SK-N-SH (cell line): ENCODE data around the gene SLFNL1. TPM values are rescaled to one million over a fixed set of nuclear protein-coding genes. Genes with fewer than 3 reads are reported as not detected.

Experiments used
- CTCF ChIA-PET: fragments of 300-600, 350-600 bp; formaldehyde crosslinking; extraction: SDS; loops from one replicate; lab custom pipeline; 2021; lab: Yijun Ruan, JAX
- POLR2A ChIA-PET: fragments of 350-600 bp; sonication (Branson Sonifier 250); formaldehyde crosslinking; extraction: SDS; loops from one replicate; lab custom pipeline; 2020; ENCODE audit warnings: antibody characterized with exemption, inconsistent platforms; lab: Yijun Ruan, JAX
- DNase-seq: peaks from one replicate; pipeline ENCODE4 v3.0.0; 2012
- H2AFZ ChIP-seq: fragments of 200-600 bp; sonication (generic); 2 replicates; pipeline ENCODE4 v1.8.1; 2016; ENCODE audit warnings: antibody characterized with exemption, mild to moderate bottlenecking, low read depth
- H3F3A ChIP-seq: fragments of 200-600 bp; sonication (generic); replicated peaks from 2 replicates; pipeline ENCODE3; 2016; ENCODE audit warnings: antibody characterized with exemption, mild to moderate bottlenecking; ENCODE audit not compliant: insufficient read depth
- H3K27ac ChIP-seq, 2 experiments: fragments of 200-500 bp in 1 of 2; fragments of 200-600 bp in 1 of 2; sonication (Bioruptor generic) in 1 of 2; sonication (generic), shearing (Covaris generic) in 1 of 2; 2 replicates each; pipeline versions ENCODE4 v1.5.1 to v1.6.1; 2014 to 2016; ENCODE audit warnings: low read depth in 2 of 2, inconsistent platforms in 1 of 2, low read length in 1 of 2, mild to moderate bottlenecking in 1 of 2, mixed read lengths in 1 of 2
- H3K27me3 ChIP-seq: fragments of 200-600 bp; sonication (generic), shearing (Covaris generic); 2 replicates; pipeline ENCODE4 v1.6.1; 2016; ENCODE audit warnings: mixed run types; ENCODE audit not compliant: insufficient read depth
- H3K36me3 ChIP-seq, 2 experiments: fragments of 200-500 bp in 1 of 2; fragments of 200-600 bp in 1 of 2; sonication (Bioruptor generic) in 1 of 2; sonication (generic) in 1 of 2; replicated peaks in 1 of 2; 2 replicates each; pipeline versions ENCODE3 to v1.5.1; 2014 to 2016; ENCODE audit warnings: low read length in 1 of 2, mild to moderate bottlenecking in 1 of 2; ENCODE audit not compliant: insufficient read depth in 2 of 2, control insufficient read depth in 1 of 2
- H3K4me1 ChIP-seq, 2 experiments: fragments of 200-500 bp in 1 of 2; fragments of 200-600 bp in 1 of 2; sonication (Bioruptor generic) in 1 of 2; sonication (generic), shearing (Covaris generic) in 1 of 2; 2 replicates each; pipeline versions ENCODE4 v1.5.1 to v1.6.1; 2014 to 2016; ENCODE audit warnings: low read depth in 1 of 2, low read length in 1 of 2, mixed run types in 1 of 2; ENCODE audit not compliant: insufficient read depth in 2 of 2, control insufficient read depth in 1 of 2
- H3K4me2 ChIP-seq: fragments of 200-600 bp; sonication (generic), shearing (Covaris generic); 2 replicates; pipeline ENCODE4 v1.6.1; 2017; ENCODE audit warnings: mixed run types
- H3K4me3 ChIP-seq, 2 experiments: fragments of 200-500 bp in 1 of 2; fragments of 200-600 bp in 1 of 2; sonication (Bioruptor generic) in 1 of 2; sonication (generic), shearing (Covaris generic) in 1 of 2; 2 replicates each; pipeline versions ENCODE4 v1.5.1 to v1.8.1; 2014 to 2016; ENCODE audit warnings: low read depth in 2 of 2, inconsistent platforms in 1 of 2, low read length in 1 of 2, mild to moderate bottlenecking in 1 of 2, mixed read lengths in 1 of 2, moderate library complexity in 1 of 2
- H3K79me2 ChIP-seq: fragments of 200-600 bp; sonication (generic); 2 replicates; pipeline ENCODE4 v1.8.1; 2017; ENCODE audit warnings: mild to moderate bottlenecking; ENCODE audit not compliant: insufficient read depth
- H3K9ac ChIP-seq: fragments of 200-600 bp; sonication (generic); 2 replicates; pipeline ENCODE4 v1.6.1; 2017; ENCODE audit warnings: mixed run types
- H3K9me2 ChIP-seq: fragments of 200-600 bp; sonication (generic); 2 replicates; pipeline ENCODE4 v1.6.1; 2017; ENCODE audit warnings: mixed run types
- H3K9me3 ChIP-seq: fragments of 200-600 bp; sonication (generic); 2 replicates; pipeline ENCODE4 v1.6.1; 2017; ENCODE audit warnings: mixed run types, mild to moderate bottlenecking, moderate library complexity
- H4K20me1 ChIP-seq: fragments of 200-600 bp; sonication (generic); 2 replicates; pipeline ENCODE4 v1.6.1; 2017; ENCODE audit warnings: mild to moderate bottlenecking, mixed run types; ENCODE audit not compliant: insufficient read depth
- FOSL2 ChIP-seq: IDR thresholded peaks from 2 replicates; pipeline ENCODE4 v1.4.0; 2012; ENCODE audit warnings: low read depth, mild to moderate bottlenecking, moderate library complexity, borderline replicate concordance
- FOXJ3 ChIP-seq: sonication (generic); formaldehyde crosslinking; IDR thresholded peaks from 2 replicates; pipeline ENCODE4 v1.5.1; 2020; ENCODE audit warnings: mild to moderate bottlenecking, missing genetic modification reagents
- FOXM1 ChIP-seq: IDR thresholded peaks from 2 replicates; pipeline ENCODE4 v1.4.0; 2012; ENCODE audit warnings: low read depth, mild to moderate bottlenecking
- GATA2 ChIP-seq: sonication (generic); formaldehyde crosslinking; IDR thresholded peaks from 2 replicates; pipeline ENCODE4 v1.5.0; 2020; ENCODE audit warnings: mild to moderate bottlenecking, missing genetic modification reagents
- MXI1 ChIP-seq: IDR thresholded peaks from 2 replicates; pipeline ENCODE4 v1.6.1; 2012; ENCODE audit warnings: mild to moderate bottlenecking, low read depth, low read length, improper control_type of control experiment
- NRF1 ChIP-seq: IDR thresholded peaks from 2 replicates; pipeline ENCODE4 v1.6.1; 2012; ENCODE audit warnings: low read depth, mild to moderate bottlenecking, low read length
- POLR2AphosphoS5 ChIP-seq: IDR thresholded peaks from 2 replicates; pipeline ENCODE4 v1.6.1; 2012; ENCODE audit warnings: low read depth, low read length
- RAD21 ChIP-seq: IDR thresholded peaks from 2 replicates; pipeline ENCODE4 v1.6.1; 2012; ENCODE audit warnings: mild to moderate bottlenecking, low read length
- SMC3 ChIP-seq: IDR thresholded peaks from 2 replicates; pipeline ENCODE4 v1.6.1; 2012; ENCODE audit warnings: low read depth, low read length, improper control_type of control experiment
- WGBS: methylation state at CpG from one replicate; pipeline ENCODE4 v1.1.6; 2017; ENCODE audit warnings: low lambda C conversion rate; 5-methylcytosine and 5-hydroxymethylcytosine counted together
- polyA plus RNA-seq, 3 experiments: library from polyadenylated mRNA; depleted of rRNA; stranded (reverse); fragments of >200 nt; gene quantifications; 2 replicates each; pipeline ENCODE4 v1.2.3, GENCODE V29; 2012
- TF ChIP-seq, protein P1 (sequence below): fragments of 150-350 bp; IDR thresholded peaks from 2 replicates; pipeline ENCODE4 v1.6.1; 2017; ENCODE audit warnings: antibody characterized with exemption, low read length, low read depth, borderline replicate concordance
- TF ChIP-seq, protein P2 (sequence below): IDR thresholded peaks from 2 replicates; pipeline ENCODE4 v1.4.0; 2012; ENCODE audit warnings: low read depth, borderline replicate concordance
- TF ChIP-seq, protein P3 (sequence below): IDR thresholded peaks from 2 replicates; pipeline ENCODE4 v1.4.0; 2012; ENCODE audit warnings: low read depth, borderline replicate concordance

The SLFNL1 gene
- polyA plus RNA-seq, 1 of the 3 experiments (the other 2 are of a cell fraction): 0.26 TPM

DNA sequence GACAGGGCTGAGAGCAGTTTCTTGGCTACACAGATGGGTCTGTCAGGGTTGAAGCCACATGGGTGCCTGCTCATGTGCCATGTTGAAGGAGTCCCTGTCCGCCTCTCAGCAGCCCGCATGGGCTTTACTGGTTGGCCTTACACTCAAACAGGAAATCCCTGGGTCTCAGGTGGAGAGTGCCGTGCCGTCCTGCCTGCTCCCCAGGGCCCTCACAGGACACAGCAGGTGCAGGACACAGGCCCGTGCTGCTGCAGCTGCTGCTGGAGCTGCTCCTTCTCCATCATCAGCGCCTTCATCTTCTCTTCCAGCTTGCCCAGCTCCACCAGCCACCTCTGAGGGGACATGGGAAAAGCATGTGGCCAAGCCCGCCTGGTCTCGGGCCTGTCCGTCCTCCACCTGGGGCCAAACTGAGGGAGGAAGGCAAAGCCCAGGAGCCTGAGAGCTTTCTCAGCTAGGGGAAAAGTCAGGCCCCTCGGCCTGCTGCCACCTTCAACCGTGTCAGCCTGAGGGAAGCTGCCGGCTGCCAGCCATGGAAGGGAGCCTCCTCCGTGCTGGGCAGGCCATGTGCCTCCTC is 5.5 kb downstream of the SLFNL1 start:
- ChIA-PET CTCF (interaction anchor here (1.1 to 1.6 kb wide), 2 partner anchors 11 to 65 kb away, joined by 3 to 6 read pairs; no protein-coding TSS in a partner anchor), POLR2A (no interaction called here)
- H3K36me3 ChIP-seq: peaks cover 22 to 51% of the 10 kb centered on the region in 2 experiments
- H3K9me2 ChIP-seq: no peaks in the 10 kb centered on the region
- H3F3A ChIP-seq: peaks cover 4% of the 10 kb centered on the region
- TF ChIP-seq RAD21: no peak
- no peaks in the 10 kb centered on the region for H4K20me1 ChIP-seq
- H3K79me2 ChIP-seq: no peaks in the 10 kb centered on the region
- DNase-seq: peak; percentile 15
- H3K4me3 ChIP-seq: no peak overlapping the region
- H3K9ac ChIP-seq: no peak overlapping the region
- no peaks in the 10 kb centered on the region for H3K9me3 ChIP-seq
- 91% methylated on average over 9 of the region's 13 CpGs for WGBS
- no peaks in the 10 kb centered on the region for H3K27me3 ChIP-seq
- no peak overlapping the region for H2AFZ ChIP-seq
- H3K4me2 ChIP-seq: no peak overlapping the region
- no peak overlapping the region for H3K27ac ChIP-seq
- H3K4me1 ChIP-seq: no peaks in the 10 kb centered on the region

GRCh38 chr1:41015281-41015896 is 6.1 kb downstream of the SLFNL1 start:
- Histone ChIP-seq H4K20me1 (no peaks in the 10 kb centered on the region), H2AFZ (no peak overlapping the region), H3F3A (peaks cover 3% of the 10 kb centered on the region), H3K4me2 (no peak overlapping the region), H3K27ac (no peak overlapping the region), H3K9ac (no peak overlapping the region), H3K4me1 (no peaks in the 10 kb centered on the region), H3K4me3 (no peak overlapping the region), H3K27me3 (no peaks in the 10 kb centered on the region), H3K79me2 (no peaks in the 10 kb centered on the region), H3K36me3 (peaks cover 28 to 57% of the 10 kb centered on the region in 2 experiments), H3K9me2 (no peaks in the 10 kb centered on the region), H3K9me3 (no peaks in the 10 kb centered on the region)
- WGBS: 90% methylated on average over 3 of the region's 5 CpGs
- POLR2A ChIA-PET: no interaction called here
- TF ChIP-seq, protein P1, sequence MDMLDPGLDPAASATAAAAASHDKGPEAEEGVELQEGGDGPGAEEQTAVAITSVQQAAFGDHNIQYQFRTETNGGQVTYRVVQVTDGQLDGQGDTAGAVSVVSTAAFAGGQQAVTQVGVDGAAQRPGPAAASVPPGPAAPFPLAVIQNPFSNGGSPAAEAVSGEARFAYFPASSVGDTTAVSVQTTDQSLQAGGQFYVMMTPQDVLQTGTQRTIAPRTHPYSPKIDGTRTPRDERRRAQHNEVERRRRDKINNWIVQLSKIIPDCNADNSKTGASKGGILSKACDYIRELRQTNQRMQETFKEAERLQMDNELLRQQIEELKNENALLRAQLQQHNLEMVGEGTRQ: no peak
- TF ChIP-seq FOSL2: no peak
- TF ChIP-seq NRF1: no peak
- TF ChIP-seq, protein P2, sequence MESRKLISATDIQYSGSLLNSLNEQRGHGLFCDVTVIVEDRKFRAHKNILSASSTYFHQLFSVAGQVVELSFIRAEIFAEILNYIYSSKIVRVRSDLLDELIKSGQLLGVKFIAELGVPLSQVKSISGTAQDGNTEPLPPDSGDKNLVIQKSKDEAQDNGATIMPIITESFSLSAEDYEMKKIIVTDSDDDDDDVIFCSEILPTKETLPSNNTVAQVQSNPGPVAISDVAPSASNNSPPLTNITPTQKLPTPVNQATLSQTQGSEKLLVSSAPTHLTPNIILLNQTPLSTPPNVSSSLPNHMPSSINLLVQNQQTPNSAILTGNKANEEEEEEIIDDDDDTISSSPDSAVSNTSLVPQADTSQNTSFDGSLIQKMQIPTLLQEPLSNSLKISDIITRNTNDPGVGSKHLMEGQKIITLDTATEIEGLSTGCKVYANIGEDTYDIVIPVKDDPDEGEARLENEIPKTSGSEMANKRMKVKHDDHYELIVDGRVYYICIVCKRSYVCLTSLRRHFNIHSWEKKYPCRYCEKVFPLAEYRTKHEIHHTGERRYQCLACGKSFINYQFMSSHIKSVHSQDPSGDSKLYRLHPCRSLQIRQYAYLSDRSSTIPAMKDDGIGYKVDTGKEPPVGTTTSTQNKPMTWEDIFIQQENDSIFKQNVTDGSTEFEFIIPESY: no peak
- no peak for TF ChIP-seq GATA2 (CRISPR knock-in tag)
- no peak for TF ChIP-seq SMC3
- no peak for TF ChIP-seq FOXJ3 (CRISPR knock-in tag)
- TF ChIP-seq, protein P3, sequence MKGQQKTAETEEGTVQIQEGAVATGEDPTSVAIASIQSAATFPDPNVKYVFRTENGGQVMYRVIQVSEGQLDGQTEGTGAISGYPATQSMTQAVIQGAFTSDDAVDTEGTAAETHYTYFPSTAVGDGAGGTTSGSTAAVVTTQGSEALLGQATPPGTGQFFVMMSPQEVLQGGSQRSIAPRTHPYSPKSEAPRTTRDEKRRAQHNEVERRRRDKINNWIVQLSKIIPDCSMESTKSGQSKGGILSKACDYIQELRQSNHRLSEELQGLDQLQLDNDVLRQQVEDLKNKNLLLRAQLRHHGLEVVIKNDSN: no peak
- TF ChIP-seq FOXM1: no peak
- TF ChIP-seq MXI1: no peak
- TF ChIP-seq POLR2AphosphoS5: no peak
- CTCF ChIA-PET: interaction anchor here (1.6 kb wide), 1 partner anchor 11 kb away, joined by 6 read pairs; no protein-coding TSS in a partner anchor
- peak; percentile 27 for DNase-seq
